CD4-positive, alpha-beta T cell treated with Interferon alpha-2 for 1 hour (primary cell): Measurements from ENCODE around the gene CEP19.

Experiments used
- DNase-seq, 2 donors: peaks; one replicate each; pipeline ENCODE4 v3.0.0-alpha.2; 2020 to 2022

The CEP19 gene

GRCh38 chr3:196708467-196708866 is 3.6 kb downstream of the CEP19 start:
- no peak for DNase-seq

DNA sequence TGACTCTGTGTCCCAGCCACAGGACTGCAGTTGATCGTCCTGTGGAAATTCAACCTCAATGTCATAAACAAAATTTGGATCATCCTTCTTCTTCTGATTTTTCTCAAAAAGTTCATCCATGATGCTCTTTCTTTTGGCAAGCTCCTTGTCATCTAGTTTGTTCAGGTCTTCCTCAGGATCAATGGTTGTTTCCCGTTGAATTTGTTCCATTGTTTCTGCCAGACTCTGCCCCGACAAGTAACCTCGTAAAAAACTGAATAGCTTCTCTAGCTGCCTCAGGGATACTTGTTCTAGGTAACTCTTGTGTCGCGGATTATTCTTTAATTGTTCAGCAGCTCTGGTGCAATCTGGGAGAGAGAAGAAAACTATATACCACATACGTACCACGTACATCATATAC is 4.5 kb downstream of the CEP19 start:
- DNase-seq, result no peak

DNA sequence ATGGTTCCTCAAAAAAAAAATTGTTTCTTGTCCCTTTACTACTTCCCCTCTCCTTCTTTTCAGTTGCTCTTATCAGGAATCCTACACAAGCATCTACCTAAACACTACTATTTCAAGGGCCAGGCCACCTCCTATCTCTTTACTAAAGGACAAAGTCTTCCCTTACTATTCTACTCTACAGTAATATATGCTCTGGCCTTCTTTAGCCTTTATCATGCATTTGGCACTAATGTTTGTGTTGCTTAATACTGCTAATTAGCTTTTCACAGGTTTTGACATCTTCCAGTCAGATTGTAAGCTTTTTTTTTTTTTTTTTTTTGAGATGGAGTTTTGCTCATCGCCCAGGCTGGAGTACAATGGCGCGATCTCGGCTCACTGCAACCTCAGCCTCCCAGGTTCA is 5.3 kb downstream of the CEP19 start:
- DNase-seq, result no peak

DNA sequence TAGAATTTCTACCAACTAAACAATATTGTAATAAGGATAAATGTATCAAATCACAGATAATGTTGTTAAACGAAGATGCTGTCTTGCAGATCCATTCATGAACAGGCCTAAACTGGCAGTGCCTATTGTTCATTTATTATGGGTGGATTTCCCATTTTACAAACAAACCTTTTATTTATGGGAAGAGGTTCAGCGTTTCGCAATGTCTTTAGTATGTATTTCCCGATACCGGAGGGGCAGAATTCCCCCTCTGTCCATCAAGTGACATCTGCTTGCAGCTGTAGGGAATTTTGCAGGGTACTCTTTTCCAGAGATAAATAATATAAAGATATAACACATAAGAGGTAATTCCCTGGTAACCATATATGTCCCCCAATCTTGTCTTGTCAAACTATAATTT is 5.7 kb downstream of the CEP19 start:
- DNase-seq, result no peak

GRCh38 chr3:196700801-196701200 is 11.2 kb downstream of the CEP19 start:
- no peak for DNase-seq

DNA sequence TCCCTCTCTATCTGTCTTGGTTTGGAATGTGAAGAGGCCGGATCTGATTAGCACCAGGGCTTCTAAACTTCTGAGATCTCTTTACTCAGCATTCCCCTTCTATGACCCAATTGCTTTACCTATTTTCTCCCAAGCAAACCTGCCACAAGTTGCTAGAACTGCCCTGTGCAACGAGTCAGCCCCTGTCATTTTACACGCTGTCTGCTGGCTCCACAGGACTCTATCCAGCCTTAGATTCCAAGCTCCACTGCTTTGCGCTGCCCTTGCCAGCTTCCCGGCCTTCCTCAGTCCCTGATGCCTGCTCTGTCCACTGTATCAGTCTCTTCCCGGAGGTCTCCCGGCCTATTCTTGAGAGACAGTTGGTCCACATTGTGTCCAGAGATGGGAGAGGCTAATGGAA is 12.3 kb downstream of the CEP19 start:
- DNase-seq, result no peak

DNA sequence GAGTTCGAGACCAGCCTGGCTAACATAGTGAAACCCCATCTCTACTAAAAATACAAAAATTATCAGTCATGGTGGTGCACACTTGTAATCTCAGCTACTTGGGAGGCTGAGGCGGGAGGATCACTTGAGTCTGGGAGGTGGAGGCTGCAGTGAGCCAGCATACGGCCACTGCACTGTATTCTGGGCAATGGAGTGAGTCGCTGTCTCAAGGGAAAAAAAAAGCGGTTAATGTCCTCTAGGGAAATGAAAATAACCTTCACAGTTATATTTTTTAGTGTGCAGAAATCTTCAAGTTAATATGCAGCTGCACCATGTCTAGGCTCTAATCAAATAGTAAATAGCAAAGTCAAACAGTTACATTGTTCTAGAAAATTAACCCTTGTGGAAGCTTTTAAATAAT is 14.8 kb downstream of the CEP19 start:
- no peak for DNase-seq

DNA sequence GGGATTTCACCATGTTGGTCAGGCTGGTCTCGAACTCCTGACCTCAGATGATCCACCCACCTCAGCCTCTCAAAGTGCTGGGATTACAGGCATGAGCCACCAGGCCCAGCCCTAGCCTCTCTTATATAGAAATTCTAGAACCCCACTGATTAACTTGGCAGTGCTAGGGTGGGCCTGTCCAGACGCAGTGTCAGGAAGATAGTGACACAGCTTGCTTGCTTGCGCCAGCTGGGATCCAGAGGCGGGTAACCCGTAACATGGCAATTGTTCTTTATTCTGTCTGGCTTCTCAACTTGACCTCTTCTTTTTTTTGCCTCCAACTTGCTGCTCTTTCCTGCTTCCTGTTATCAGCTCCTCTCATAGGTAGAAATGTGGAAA is 16.2 kb downstream of the CEP19 start:
- DNase-seq, result no peak

DNA sequence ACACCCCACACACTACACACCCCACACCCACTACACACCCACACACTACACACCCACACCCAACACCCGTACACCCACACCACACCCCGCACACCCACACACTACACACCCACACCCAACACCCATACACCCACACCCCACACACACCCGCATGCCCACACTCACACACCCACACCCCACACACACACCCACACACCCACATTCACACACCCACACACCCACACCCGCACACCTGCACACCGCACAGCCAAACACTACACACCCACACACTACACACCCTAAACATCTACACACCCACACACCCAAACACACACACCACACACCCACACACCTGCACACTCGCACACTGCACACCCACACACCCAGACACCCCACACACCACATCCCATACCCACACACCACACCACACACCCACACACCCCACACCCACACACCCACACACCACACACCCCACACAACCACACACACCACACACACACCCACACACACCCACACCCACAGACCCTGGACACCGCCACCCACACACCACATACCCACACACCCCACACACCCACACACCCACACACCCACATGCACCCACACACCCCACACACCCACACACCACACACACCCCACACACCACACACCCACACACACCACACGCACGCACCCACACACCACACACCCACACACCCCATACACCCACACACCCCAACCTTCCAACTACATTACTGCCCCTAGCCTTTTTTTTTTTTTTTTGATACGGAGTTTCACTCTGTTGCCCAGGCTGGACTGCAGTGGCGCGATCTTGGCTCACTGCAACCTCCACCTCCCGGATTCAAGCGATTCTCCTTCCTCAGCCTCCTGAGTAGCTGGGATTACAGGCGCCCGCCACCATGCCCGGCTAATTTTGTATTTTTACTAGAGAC is 16.9 kb downstream of the CEP19 start:
- DNase-seq, result peak; percentile 9 to 38

DNA sequence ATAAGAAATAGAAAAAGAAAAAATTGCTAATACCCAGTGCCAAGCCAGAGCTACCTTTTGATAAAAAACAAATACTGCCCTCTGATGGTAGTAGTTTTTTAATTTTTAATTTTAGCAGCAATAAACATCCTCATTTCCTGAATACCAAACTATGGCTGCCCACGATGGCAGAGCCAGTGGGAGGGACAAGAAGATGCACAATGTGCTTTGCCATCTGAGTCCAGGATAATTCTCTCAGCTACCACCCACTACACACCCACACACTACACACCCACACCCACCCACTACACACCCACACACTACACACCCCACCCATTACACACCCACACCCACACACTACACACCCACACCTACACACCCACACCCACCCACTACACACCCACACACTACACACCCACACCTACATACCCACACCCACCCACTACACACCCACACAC is 17.8 kb downstream of the CEP19 start:
- peak; percentile 33 to 65 for DNase-seq

GRCh38 chr3:196691386-196691785 is 20.7 kb downstream of the CEP19 start:
- DNase-seq, result no peak

DNA sequence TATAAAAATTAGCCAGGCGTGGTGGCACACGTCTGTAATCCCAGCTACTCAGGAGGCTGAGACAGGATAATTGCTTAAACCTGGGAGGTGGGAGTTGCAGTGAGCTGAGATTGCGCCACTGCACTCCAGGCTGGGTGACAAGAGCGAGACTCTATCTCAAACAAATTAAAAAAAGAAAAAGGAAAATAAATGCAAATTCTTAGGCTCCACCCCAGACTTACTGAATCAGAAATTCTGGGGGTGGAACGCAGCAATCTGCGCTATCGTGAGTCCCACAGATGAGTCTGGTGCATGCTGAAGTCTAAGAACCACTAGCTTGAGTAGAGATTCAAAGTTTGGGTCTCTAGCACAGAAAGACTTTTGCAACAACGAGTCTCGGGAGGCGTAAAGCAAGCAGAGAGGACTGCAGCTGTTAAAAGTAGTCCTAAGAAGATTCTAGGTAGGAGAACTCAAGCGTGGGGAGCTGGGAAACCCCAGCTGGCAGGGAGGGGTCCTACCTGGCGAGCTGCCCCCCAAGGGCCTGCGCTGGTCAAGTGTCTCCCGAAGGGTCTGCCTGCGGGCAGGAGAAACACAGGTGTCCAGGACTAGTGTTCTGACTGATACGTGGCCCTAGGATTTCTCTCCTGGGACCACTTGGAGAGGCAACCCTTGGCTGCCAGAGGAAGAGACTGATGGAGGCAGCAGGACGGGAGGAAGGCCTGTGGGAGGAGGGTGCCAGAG is 21.9 kb downstream of the CEP19 start:
- DNase-seq, result no peak

- DNase-seq, result peak; percentile 19 to 40
Observed at GRCh38 chr3:196688349-196688748, 23.7 kb downstream of the CEP19 start.

DNA sequence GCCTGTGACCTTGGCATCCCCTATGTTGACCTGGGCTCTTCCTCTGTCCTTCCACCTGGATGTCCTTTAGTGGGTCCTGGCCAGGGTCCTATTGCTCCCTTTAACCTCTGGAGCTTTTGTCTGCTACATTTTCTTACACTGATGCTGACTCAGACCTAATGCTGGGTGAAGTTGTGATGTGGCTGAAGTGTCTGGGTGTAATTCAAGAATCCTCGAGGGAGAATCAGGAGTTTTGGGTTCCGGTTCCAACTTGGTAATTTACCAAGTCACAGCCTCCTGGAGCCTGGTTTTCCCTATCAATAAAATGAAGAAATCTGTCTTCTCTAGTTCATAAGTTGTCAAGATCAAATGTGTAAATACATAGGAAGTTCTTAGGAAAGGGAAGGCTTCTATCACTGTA is 25.6 kb downstream of the CEP19 start:
- no peak for DNase-seq

DNA sequence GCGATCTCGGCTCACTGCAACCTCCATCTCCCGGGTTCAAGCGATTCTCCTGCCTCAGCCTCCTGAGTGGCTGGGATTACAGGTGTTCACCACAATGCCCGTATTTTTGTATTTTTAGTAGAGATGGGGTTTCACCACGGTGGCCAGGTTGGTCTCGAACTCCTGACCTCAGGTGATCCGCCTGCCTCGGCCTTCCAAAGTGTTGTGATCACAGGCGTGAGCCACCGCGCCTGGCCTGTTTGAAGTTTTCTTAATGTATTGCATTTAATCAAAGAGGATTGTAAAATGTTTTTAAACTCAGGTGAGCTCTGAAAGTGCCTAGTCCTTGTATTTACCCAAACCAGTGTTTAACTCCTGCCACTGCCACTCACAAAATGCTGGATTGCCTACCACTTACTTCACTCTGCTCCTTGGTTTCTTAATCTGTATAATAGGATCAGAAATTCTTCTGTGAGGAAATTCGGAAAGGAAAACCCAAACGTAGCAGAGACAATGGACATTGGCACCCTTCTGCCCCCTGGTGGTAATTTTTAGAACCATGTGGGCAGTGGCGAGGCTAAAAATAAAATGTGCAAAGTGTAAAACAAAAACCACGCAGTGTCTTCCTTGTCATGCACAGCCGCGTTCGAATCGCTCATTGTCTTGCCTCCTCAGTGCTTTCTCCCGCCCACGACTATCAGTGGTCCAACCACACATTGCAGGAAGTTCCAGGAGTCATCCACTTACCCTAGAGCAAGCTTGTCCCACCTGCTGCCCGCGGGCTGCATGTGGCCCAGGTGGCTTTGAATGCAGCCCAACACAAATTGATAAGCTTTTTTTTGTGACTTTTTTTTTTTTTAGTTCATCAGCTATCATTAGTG is 27.3 kb downstream of the CEP19 start:
- DNase-seq, result peak; percentile 64 to 80

DNA sequence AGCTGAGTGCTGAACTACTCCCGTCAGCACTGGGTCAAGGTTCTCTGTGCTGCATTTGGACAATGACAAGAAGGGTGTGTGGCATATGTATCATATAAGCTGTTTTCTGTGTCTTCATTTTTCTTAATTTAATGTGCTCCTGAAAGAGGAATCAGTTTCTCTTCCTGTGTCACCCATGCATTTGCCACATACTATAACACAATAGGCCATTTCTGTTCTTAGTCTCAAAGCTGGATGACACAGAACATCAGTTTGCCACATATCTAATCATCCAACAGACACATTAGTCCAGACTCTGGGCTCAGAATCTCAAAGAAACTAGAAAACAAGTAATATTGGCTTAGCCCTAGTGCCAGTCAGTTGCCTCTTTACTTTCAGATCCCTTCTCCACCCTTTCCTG is 34.1 kb downstream of the CEP19 start:
- DNase-seq, result no peak

DNA sequence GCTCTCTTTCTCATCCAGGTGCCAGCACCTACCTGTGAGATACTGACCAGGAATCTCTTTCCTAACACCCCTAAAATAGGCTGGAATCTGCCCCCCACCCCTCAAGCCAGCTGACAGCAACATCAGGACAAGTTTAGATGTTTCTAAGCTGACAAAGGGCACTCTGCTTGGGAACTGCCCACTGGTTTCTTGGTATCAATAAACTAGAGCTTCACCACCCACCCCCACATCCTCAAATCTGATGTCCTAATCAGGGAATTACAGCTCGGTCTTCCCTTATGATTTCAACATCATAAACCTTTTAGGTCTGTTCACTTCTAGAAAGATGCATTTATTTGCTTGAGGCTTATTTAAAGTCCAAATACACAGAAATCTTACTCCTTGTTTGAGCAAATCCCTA is 34.7 kb downstream of the CEP19 start:
- no peak for DNase-seq

- DNase-seq, result no peak
Observed at GRCh38 chr3:196673632-196674031, 38.4 kb downstream of the CEP19 start.

- DNase-seq, result no peak
Observed at GRCh38 chr3:196670339-196670738, 41.7 kb downstream of the CEP19 start.

DNA sequence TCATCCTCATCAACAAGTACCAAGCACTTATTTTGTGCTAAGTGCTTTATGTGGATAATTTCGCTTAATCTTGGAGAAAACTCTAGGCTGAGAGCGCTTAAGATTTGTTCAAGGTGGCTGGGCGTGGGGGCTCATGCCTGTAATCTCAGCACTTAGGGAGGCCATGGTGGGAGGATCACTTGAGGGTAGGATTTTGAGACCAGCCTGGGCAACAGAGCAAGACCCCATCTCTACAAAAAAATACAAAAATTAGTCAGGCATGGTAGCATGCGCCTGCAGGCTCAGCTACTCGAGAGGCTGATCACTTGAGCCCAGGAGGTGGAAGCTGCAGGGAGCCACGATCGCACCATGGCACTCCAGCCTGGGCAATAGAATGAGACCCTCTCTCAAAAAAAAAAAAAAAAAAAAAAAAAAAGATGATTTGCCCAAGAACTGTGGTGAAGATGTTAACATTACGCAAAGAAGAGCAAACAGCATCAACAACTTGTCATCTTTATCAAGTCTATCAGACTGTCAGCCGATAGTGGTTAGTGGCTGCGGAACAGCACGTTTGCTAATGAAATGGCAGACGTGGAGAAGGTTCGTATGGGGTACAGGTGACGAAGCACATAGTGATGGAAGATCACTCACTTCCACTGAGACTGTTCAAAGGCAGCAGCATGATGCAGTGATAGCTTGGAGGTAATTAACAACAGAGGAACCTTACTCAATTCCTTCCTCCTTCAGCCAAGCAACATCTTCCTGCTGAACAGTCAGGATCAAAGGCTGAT is 44.8 kb downstream of the CEP19 start:
- DNase-seq, result no peak

- no peak for DNase-seq
Observed at GRCh38 chr3:196666001-196666867, 45.8 kb downstream of the CEP19 start.
